Stimulated activated naive CD8-positive, alpha-beta T cell treated with anti-CD3 and anti-CD28 coated beads, Interleukin-15, Interleukin-2, amounts not matched to agents 100 ng/mL and 50 ng/mL, for 24 hours (primary cell): ENCODE data around the gene NTPCR.

ENCODE experiments used
- H3K27ac Mint-ChIP-seq: one replicate; pipeline ENCODE4 v1.8.0; 2021; ENCODE audit warnings: mild to moderate bottlenecking, mixed read lengths
- H3K27me3 Mint-ChIP-seq: one replicate; pipeline ENCODE4 v1.8.0; 2021; ENCODE audit warnings: mixed read lengths
- H3K36me3 Mint-ChIP-seq: one replicate; pipeline ENCODE4 v1.8.0; 2021; ENCODE audit warnings: low read depth, mixed read lengths
- H3K4me1 Mint-ChIP-seq: one replicate; pipeline ENCODE4 v1.8.0; 2021; ENCODE audit warnings: low read depth, mixed read lengths
- H3K4me3 Mint-ChIP-seq: one replicate; pipeline ENCODE4 v1.8.0; 2021; ENCODE audit warnings: mild to moderate bottlenecking, mixed read lengths
- H3K9me3 Mint-ChIP-seq: one replicate; pipeline ENCODE4 v1.8.0; 2021; ENCODE audit warnings: mixed read lengths

Gene NTPCR

DNA sequence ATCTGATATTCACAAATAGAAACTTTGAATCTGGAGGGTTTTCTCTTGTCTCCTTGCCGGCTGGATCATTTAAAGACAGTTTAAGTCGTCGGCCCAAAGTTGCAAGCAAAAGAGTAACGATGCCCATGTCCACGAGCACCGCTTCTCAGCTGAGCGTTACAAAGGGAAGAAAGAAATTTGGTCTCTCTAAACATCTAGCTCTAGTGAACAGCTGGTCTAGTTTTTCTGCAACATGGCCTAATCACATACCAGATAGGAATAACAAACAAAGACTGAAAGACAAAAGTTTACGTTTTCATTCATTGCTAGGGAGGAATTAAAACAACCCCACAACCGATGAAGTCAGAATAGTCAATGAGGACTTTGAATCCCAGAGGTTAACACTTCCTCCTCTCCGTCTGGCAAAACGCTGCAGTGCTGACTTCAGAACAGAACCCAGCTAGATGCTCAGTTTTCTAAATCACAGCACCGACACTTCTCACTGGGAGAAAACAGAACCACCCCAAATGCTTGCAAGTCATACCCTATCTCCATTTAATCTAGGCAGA lies 69.4 kb downstream of the NTPCR start:
- H3K27me3 Mint-ChIP-seq = no peaks in the 10 kb centered on the region
- H3K9me3 Mint-ChIP-seq = no peaks in the 10 kb centered on the region
- no peak overlapping the region for H3K4me3 Mint-ChIP-seq
- peaks cover 22% of the 10 kb centered on the region for H3K36me3 Mint-ChIP-seq
- H3K4me1 Mint-ChIP-seq = no peaks in the 10 kb centered on the region
- no peak overlapping the region for H3K27ac Mint-ChIP-seq

DNA sequence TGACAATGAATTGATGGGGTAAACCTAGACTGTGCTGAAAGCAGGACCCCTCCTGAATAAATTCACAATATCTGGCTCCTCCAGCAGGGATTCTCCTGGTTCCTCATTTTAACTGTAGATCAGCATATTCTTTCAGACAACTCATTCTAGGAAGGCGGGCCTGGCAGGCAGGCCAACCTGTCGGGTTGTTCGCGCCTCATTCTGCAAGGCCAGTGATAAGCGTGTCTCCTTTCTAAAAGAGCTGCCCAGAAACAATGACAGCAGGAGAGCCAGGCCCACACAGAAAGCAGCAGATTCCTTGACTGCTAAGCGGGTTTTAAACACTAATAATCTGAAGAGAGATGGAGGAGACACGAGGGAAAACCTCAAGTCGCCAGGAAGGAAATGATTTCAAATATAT lies 70.0 kb downstream of the NTPCR start:
- Mint-ChIP-seq H3K9me3 (no peaks in the 10 kb centered on the region), H3K27ac (no peak overlapping the region), H3K4me1 (no peaks in the 10 kb centered on the region), H3K36me3 (peaks cover 22% of the 10 kb centered on the region), H3K4me3 (no peak overlapping the region), H3K27me3 (no peaks in the 10 kb centered on the region)

DNA sequence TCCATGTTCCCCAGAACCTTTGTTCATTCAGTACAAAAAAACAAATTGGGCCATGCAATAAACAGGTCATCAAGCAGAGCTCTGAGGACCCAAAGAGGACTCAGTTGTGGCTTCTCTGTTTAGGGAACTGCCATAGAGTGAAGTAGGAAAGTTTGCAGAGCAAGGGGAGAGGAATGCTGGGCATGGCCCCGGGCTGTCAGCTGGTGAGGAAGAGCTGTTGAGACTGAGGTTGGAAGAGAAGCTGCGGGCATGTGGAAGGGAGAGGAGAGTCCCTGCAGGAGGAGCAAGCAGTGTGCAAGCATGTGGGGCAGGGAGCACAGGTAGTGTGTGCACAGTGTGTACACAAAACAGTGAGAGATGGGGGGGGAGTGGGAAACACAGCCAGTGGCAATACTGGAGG lies 71.8 kb downstream of the NTPCR start:
- no peak overlapping the region for H3K27ac Mint-ChIP-seq
- no peaks in the 10 kb centered on the region for H3K9me3 Mint-ChIP-seq
- no peaks in the 10 kb centered on the region for H3K4me1 Mint-ChIP-seq
- peaks cover 22% of the 10 kb centered on the region for H3K36me3 Mint-ChIP-seq
- H3K4me3 Mint-ChIP-seq = no peak overlapping the region
- H3K27me3 Mint-ChIP-seq = no peaks in the 10 kb centered on the region

DNA sequence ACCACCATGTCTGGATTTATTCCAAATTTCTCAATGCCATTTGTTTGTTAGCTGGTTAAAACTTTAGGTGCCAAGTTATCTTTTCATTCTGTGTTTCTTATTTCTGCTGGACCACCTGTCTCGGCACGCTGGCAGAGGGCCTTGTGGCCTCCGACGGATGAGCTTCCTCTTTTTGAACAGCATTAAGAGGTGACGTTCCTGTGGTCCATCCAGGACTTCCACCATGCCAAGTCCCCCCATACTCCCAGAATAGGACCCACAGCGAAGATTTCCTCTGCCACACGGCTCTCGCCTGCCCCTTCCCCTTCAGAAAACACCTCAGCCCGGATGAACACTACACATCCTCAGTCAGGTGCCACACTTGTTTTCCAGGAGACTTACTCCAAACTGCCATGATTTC lies 73.8 kb downstream of the NTPCR start:
- Mint-ChIP-seq H3K27me3 (no peaks in the 10 kb centered on the region), H3K4me1 (no peaks in the 10 kb centered on the region), H3K27ac (no peak overlapping the region), H3K9me3 (no peaks in the 10 kb centered on the region), H3K36me3 (peaks cover 13% of the 10 kb centered on the region), H3K4me3 (no peak overlapping the region)

DNA sequence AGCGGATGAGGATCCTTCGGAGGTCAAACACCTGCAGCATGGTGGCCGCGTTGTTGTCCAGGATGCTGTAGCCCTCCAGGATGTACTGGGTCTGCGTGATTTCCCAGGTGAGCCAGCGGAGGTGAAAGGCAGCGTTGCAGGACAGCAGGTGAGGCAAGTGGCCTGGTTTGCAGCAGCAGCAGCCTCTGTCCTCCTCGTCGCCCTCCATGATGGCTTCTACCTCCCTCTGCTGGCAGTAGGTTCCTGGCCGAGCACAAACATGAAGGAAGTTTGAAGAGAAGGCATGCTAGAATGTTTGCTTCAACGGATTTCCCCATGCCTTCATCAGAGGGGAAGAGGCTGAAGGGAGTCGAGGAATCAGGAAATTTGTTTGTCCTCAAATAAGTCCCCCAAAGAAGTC lies 74.7 kb downstream of the NTPCR start:
- no peak overlapping the region for H3K27ac Mint-ChIP-seq
- peaks cover 10% of the 10 kb centered on the region for H3K36me3 Mint-ChIP-seq
- H3K4me1 Mint-ChIP-seq = no peaks in the 10 kb centered on the region
- H3K9me3 Mint-ChIP-seq = no peaks in the 10 kb centered on the region
- H3K4me3 Mint-ChIP-seq = no peak overlapping the region
- no peaks in the 10 kb centered on the region for H3K27me3 Mint-ChIP-seq

DNA sequence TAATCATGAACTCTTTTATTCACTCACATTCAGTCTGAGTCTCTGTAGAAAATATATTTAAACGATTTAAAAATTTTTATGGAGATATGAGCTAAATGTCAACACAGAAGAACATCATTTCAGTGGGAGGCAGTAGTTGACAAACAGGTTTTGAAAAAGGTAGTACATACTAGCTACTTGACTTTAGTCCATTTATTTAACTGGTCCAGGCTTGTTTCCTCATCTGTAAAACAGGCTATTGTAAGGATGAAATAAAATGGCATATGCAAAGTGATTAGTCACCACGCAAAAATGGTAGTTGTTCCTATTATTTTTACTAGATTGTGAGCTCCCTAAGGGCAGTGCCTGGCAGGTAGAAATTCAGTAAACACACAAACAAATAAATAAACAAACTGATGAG lies 75.2 kb downstream of the NTPCR start:
- Mint-ChIP-seq H3K36me3 (peaks cover 10% of the 10 kb centered on the region), H3K4me1 (no peaks in the 10 kb centered on the region), H3K27me3 (no peaks in the 10 kb centered on the region), H3K9me3 (no peaks in the 10 kb centered on the region), H3K4me3 (no peak overlapping the region), H3K27ac (no peak overlapping the region)

DNA sequence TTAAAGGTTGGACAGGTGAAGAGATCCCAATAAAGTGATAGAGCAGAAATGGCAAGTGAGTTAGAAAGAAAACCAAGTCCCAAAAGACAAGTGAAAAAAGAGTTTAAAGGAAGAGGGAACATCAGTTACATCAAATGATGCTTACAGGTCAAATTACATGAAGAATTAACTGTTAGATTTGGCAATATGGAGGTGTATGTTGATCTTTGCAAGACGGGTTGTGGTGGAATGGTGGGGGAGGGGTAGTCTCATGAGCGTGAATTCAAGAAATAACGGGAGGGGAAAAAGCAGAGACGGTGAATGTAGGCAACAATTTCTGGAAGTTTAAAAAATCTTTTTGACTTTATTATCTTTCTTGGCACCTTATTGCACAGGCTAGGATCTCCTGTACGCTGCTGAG lies 76.6 kb downstream of the NTPCR start:
- H3K27me3 Mint-ChIP-seq = no peaks in the 10 kb centered on the region
- no peak overlapping the region for H3K27ac Mint-ChIP-seq
- H3K4me1 Mint-ChIP-seq = no peaks in the 10 kb centered on the region
- no peak overlapping the region for H3K4me3 Mint-ChIP-seq
- H3K36me3 Mint-ChIP-seq = peaks cover 9% of the 10 kb centered on the region
- H3K9me3 Mint-ChIP-seq = no peaks in the 10 kb centered on the region

DNA sequence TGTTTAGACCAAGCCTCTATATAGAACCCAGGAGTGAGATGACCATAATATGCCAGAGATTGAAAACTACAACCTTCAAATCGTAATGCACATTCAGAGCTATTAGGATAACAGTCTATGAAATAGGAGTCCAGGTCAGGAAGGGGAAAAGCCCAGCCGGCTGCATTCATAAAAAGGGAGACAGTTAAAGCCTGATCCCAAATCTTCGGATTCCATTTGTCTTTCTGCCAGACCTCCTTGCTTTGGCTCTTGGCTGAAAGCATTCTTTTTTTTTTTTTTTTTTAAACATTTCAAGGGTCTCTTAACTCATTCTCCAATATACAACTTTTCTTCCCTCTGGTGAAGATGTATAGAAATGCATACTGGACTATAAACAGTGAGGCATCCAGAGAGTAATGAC lies 81.1 kb downstream of the NTPCR start:
- H3K9me3 Mint-ChIP-seq = peaks cover 5% of the 10 kb centered on the region
- no peaks in the 10 kb centered on the region for H3K27me3 Mint-ChIP-seq
- H3K4me1 Mint-ChIP-seq = peaks cover 9% of the 10 kb centered on the region
- no peak overlapping the region for H3K4me3 Mint-ChIP-seq
- peaks cover 15% of the 10 kb centered on the region for H3K36me3 Mint-ChIP-seq
- H3K27ac Mint-ChIP-seq = no peak overlapping the region

DNA sequence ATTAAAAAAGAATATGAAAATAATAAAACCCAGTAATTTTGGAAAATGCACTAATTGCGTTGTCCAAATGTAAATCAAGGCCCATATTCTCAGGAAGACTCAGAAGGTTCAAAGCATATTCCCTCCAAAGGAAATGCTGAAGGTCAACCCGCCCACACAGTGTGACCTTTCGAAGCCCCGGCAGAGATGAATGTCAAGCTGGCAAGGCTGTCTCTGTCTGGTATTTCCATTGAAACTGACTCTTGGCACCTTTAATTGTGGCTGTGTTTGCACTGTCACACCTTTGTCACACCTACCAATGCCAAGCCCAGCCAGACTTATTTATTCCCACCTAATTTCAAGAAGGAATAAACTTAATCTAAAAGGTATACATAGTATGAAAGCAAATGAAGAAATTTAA lies 82.5 kb downstream of the NTPCR start:
- H3K27me3 Mint-ChIP-seq = no peaks in the 10 kb centered on the region
- H3K4me3 Mint-ChIP-seq = no peak overlapping the region

DNA sequence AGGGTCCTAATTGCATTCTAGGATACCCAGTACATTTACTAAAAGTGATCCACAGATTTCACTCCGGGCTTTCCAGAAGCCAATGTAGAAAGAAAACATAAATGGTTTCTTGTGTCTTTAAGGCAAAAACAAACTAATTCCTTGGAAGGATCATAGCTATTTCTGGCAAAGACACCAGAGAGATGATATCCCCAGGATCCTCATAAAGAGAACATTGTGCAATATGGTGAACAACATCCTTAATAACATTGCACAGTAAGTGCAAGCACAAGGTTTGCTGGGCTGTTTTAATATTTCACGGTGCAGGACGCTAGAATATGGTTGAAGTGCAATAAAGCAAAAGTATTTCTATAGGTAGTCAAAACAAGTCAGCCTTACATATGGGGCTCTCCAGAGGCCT lies 83.0 kb downstream of the NTPCR start:
- Mint-ChIP-seq H3K27me3 (no peaks in the 10 kb centered on the region), H3K4me1 (peaks cover 9% of the 10 kb centered on the region), H3K9me3 (peaks cover 5% of the 10 kb centered on the region), H3K4me3 (no peak overlapping the region), H3K27ac (no peak overlapping the region), H3K36me3 (peaks cover 15% of the 10 kb centered on the region)

More for the DNA sequence above, 82.5 kb downstream of the NTPCR start:
- Mint-ChIP-seq H3K36me3 (peaks cover 15% of the 10 kb centered on the region), H3K9me3 (peaks cover 5% of the 10 kb centered on the region), H3K27ac (no peak overlapping the region), H3K4me1 (peaks cover 9% of the 10 kb centered on the region)
